GM19351 (cell line): Measurements from ENCODE around the gene ITGA11.

ENCODE experiments used
- ATAC-seq: cut with Tn5 transposase; IDR thresholded peaks from one replicate; pipeline ENCODE4 v1.9.1; 2021; ENCODE audit warnings: mild to moderate bottlenecking, moderate library complexity; ENCODE audit not compliant: unreplicated experiment

ITGA11 gene

DNA sequence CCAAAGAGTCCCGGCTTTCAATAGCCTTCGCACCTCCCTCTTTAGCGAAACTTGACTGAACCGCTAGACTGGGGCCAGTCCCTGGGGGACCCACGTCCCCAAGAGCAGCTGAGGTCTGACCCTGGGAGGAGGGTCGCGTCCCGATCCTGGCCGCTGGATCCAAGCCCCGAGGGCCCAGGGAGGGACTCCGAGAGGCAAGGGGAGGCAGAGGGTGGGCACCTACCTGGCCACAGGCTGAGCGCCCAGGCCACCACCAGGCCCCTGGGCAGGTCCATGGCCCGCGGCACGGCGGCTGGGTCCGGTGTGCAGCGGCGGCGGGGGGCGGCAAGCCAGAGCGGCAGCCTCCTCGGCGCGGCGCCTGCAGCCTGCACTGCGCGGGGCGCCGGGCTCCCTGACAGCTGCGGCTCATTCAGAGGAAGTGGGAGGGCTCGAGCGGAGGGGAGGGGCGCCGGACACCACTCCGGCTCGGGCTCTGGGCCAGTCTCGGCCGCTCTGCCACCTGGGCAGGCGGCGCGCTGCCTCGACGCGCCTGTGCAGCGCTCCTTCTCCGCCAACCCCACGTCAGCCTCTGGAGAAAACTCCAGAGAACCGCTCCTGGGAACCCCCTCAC lies at the start of gene ITGA11:
Gene ITGA11 (minus strand): TSS at position 372 of the 610 bp plus-strand sequence. CDS start 97 bp downstream, at position 275.
- ATAC-seq = no peak

DNA sequence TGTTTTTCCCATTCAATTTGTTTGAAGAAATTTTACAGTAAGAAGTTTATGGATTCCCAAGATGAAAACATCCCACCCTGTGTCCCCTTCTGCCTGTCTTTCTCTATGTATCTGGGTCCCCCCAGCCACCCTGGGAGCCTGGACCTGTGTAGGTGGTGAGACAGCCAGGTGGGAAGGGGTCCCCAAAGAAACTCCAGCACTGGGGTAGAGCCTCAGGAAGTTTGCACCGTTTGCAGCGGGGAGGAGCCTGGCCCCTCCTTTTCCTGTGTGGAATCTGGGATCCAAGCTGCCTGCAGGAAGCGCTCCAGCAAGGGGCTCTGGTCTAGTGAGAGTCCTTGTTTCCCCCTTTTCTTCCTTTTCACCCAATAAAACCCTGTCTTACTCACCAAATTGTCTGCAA lies 49.4 kb upstream of the ITGA11 start:
- no peak for ATAC-seq

DNA sequence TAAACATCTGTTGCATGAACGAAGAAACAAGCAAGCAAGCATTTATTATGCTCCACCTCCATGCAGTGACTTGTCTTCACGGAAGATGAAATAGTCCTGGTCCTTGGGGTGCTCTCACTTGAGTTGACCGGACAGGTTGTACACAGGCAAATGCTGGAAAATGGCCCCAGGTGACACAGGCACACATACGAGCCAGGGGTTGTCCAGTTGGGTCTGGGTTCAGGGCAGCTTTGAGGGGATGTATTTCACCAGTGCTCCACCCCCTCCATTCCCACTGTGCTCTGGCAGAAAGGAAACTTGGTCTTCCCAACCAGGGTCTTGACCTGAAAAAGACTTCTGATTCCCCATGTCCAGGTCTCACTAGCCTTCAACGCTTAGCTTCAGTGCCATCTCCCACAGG lies 48.3 kb upstream of the ITGA11 start:
- no peak for ATAC-seq

DNA sequence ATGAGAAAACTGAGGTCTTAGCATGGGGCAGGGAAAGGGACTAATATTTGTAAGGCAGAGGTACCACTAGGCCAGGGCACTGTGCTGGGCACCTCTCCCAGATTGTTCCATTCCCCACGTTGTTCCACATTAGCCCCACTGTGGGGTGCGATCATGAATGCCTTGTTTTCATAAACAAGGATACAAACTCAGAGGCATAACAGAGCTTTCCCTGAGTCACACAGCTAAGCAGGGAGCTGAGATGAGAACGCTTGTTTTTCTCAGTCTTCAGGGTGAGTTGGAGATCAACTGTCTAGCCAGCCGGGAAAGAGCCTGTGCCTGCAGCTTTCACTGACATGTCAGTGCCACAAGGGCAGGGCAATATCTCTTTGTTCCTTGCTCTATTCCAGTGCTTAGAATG lies 47.9 kb upstream of the ITGA11 start:
- ATAC-seq = no peak

DNA sequence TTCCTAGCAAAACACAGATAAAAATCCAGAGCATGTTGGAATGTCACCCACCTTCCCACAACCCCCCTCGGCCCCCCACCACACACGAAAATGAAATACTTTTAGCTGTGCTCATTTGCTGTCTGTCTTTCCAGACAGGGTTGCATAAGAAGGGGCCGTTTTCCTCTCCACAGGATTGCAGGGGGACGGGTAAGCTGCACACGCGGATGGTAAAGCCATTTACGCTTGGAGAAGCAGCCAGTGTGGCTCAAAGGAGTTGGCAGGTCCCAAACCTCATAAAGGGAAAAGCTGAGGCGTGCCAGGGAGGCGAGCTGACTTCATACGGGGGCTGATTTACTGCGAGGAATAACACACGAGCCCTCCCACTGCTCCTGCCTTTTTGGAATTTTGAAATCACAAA lies 47.4 kb upstream of the ITGA11 start:
- ATAC-seq = no peak

- no peak for ATAC-seq
Observed at GRCh38 chr15:68478853-68479252, 46.9 kb upstream of the ITGA11 start.

GRCh38 chr15:68475449-68475848 lies 43.5 kb upstream of the ITGA11 start:
- ATAC-seq = no peak

- no peak for ATAC-seq
Observed at GRCh38 chr15:68471541-68471940, 39.6 kb upstream of the ITGA11 start.

DNA sequence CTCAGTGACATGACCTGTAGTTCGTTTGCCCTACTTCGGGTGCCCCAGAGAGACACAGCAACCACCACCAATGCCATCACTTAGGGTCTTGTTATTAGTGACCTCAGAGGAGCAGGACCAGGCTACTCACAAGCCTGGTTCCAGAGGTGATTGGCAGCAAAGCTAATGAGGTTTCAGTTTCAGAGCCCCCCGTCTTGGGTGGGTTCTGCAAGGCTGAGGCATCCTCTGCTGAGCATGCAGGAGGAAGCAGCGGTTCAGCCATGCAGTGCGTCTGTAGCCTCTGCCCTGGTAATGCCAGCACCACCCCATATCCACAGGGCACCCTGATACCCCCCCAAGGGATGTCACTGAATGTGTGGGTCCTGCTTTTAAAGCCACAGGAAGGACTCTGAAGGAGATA lies 39.0 kb upstream of the ITGA11 start:
- no peak for ATAC-seq

- ATAC-seq = no peak
Observed at GRCh38 chr15:68470049-68470742, 38.2 kb upstream of the ITGA11 start.

GRCh38 chr15:68469162-68470048 lies 37.4 kb upstream of the ITGA11 start:
- ATAC-seq = no peak

DNA sequence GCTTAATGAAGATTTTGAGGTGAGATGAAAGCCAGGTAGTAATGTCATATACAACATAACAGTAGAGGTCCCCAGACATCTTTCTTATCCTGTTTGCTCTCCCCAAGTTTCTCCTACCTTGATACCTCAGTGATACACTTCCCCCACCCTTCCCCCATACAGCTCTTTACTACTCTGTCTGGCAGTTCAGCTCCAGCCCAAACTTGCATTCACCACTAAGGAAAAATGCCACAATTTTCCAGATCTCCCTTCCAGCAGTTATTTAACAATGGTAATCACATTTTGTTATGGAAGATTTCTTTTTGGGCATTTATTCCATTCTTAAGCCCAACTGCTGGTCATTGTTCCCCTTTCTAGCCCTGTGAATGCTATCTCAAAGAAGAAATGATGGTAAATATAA lies 34.9 kb upstream of the ITGA11 start:
- ATAC-seq = no peak

GRCh38 chr15:68465861-68466560 lies 34.0 kb upstream of the ITGA11 start:
- no peak for ATAC-seq

DNA sequence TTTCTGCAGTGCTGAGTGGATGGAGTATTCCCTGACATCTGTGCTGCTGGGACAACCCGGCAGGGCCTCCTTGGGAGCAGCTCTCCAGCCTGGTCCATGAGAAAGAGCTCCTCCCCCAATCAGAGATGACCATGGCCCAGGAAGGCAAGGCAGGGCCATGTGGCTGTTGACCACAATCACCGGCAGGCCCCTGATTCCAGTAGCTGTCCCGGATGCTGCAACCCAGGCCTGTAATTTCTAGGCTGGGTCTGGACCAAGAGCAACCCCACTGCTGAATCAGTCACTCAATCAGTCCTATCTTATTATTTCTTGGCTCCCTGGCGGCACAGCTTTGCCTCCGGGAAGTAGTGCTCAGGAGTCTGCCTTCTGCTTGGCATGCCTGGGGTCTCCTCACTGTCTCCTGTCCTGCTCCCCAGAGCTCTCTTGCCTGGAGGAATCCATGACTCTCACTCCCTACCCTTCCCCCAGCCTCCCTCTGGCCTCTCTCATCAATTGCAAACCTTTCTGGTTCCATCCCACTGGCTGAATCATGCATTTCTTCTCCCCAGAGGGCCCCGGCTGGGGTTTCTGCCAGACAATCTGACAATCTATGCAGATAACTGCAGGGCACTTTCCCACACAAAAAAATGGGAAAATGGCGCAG lies 32.6 kb upstream of the ITGA11 start:
- no peak for ATAC-seq

DNA sequence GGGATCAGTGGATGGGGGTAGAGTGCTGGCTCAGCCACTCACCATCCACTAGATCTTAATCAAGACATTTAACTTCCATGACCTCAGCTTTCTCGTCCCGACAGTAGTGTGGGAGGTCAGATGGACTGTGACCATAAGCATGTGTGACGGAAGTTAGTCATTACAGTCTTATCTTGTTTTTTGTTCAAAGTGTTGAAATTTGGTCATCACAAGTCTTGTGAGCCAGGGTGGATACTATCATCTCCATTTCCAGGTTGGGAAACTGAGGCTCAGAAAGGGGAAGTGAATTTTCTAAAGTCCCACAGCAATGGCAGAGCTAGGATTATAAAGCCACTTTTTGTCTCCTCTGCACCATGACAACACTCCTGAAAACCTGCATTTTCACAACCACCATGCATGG lies 32.0 kb upstream of the ITGA11 start:
- no peak for ATAC-seq

- ATAC-seq = no peak
Observed at GRCh38 chr15:68463444-68463843, 31.5 kb upstream of the ITGA11 start.

GRCh38 chr15:68460166-68460565 lies 28.2 kb upstream of the ITGA11 start:
- no peak for ATAC-seq

GRCh38 chr15:68450192-68450591 lies 18.2 kb upstream of the ITGA11 start:
- ATAC-seq = no peak

DNA sequence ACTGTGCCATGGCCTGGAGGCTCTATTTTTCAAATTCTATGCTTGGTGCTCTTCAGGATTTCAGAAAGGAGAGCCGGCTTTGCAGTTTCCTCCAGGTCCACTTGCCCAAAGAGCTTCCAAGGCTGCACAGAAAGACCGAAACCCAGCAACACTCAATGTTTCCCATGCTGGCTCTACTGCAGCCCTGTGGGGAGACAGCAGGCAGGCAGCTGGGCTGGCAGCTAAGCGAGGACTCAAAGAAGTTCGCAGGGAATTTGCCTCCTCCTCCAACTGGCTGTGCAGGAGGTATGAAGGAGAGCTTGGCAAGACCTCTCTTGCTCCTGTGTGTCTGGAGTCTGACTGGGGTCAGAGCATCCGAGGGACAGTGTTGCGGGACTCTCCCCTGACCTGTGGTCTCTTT lies 17.4 kb upstream of the ITGA11 start:
- ATAC-seq = no peak

DNA sequence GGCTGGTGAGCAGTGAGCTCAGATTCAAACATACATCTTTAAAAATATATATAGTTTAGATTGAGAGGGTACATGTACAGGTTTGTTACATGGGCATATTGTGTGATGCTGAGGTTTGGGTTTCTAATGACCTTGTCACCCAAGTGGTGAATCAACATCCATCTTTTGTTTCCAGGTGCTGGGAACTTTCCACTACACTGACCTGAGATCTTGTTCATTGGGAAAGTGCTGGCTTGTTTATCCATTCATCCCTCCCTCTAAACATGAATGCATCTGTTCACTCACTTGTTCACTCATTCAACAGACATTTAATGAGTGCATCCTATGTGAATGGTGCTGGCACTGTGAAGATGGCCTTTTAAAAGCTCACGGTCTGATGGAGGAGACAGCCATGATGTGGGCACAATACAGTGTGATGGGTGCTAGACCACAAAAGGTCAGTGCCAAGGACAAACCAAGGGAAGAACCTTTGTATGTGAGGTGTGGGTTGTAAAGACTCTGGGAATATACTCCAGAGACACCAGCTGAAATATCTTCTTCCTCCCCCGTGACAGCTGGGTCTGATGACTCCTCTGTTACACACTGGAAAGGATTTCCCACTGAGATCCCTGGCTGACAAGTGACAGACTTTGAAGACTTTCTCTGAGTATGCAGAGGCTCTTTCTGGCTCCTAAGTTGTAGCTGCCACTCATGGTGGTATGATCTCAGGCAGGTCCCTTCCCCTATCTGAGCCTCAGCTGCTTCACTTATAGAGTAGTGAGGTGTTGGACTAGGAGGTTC lies 16.2 kb upstream of the ITGA11 start:
- ATAC-seq = no peak
